GM12873 (cell line): Measurements from ENCODE around the gene OBSCN.

Experiments
- CTCF ChIP-seq: IDR thresholded peaks from 2 replicates; pipeline ENCODE4 v1.5.1; 2012; ENCODE audit warnings: low read depth, mild to moderate bottlenecking, moderate library complexity, low read length, control low read depth; ENCODE audit not compliant: insufficient read depth; ENCODE audit errors: missing control alignments

The OBSCN gene

DNA sequence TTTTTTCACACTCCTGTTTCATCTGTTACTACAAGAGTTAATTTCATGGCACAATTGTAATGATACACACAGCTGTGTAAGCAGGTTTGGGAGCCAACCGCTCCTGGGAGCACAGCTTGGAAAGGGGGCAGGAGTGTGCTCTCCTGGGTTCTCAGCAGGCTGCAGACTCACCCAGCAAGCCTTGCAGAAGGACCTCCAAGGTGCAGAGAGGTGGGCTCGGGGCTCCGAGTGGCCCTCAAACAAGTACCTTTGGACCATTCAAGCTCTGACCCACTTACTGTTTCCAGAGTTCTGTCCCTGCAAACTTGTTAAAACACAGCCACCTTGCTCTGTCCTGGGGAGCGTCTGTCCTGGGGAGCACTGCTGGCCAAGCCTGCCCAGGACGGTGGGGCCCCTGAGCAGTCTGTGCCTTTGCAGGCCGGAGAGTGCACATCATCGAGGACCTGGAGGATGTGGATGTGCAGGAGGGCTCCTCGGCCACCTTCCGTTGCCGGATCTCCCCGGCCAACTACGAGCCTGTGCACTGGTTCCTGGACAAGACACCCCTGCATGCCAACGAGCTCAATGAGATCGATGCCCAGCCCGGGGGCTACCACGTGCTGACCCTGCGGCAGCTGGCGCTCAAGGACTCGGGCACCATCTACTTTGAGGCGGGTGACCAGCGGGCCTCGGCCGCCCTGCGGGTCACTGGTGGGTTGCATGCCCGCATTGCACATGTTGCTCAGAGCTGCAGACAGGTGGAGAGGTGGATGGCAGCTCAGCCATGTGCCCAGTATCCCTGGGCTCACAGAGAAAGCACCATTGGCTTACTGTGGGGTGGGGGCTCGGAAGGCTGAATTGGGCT, 78.0 kb downstream of the OBSCN start:
- TF ChIP-seq CTCF, result no peak

- TF ChIP-seq CTCF, result no peak
These were observed 78.9 kb downstream of the OBSCN start for GRCh38 chr1:228286505-228287417.

DNA sequence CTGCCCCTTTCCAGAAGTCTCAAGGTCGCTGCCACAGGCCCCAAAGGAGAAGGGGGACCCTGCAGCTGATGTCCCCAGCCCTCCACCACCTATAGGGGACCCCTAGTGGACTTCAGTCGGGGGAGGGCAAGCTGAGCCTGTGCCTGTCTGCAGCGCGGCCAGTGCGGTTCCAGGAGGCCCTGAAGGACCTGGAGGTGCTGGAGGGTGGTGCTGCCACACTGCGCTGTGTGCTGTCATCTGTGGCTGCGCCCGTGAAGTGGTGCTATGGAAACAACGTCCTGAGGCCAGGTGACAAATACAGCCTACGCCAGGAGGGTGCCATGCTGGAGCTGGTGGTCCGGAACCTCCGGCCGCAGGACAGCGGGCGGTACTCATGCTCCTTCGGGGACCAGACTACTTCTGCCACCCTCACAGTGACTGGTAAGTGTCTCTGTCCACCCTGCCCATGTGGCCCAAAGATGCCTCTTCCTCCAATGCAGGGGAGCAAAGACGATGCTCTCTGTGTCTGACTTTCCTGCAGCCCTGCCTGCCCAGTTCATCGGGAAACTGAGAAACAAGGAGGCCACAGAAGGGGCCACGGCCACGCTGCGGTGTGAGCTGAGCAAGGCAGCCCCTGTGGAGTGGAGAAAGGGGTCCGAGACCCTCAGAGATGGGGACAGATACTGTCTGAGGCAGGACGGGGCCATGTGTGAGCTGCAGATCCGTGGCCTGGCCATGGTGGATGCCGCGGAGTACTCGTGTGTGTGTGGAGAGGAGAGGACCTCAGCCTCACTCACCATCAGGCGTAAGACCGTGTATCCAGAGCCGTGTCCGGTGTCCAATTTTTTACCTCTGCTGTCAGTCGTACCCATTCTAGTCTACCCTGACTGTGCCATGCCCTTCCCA, 79.9 kb downstream of the OBSCN start:
- no peak for TF ChIP-seq CTCF

DNA sequence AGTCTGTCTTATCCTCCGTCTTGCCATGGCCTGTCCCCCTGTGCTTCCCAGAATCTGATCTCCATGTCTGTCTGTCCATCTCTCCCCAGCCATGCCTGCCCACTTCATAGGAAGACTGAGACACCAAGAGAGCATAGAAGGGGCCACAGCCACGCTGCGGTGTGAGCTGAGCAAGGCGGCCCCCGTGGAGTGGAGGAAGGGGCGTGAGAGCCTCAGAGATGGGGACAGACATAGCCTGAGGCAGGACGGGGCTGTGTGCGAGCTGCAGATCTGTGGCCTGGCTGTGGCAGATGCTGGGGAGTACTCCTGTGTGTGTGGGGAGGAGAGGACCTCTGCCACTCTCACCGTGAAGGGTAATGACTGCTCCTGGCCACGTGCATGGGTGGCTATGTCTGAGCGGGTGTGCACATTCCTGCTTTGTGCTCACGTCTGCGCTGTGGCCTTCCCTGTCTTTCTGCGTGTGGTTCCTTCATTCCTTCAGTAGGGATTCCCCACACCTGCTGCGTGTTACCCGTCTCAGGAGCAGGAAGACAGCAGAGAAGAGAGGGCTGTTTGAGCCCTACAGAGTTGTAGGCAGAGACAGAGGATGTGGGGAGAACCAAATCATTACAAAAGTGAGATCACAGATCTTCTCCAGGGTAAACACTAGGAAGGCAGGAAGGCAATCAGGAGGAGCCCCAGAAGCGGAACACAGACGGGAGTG, 80.8 kb downstream of the OBSCN start:
- no peak for TF ChIP-seq CTCF

DNA sequence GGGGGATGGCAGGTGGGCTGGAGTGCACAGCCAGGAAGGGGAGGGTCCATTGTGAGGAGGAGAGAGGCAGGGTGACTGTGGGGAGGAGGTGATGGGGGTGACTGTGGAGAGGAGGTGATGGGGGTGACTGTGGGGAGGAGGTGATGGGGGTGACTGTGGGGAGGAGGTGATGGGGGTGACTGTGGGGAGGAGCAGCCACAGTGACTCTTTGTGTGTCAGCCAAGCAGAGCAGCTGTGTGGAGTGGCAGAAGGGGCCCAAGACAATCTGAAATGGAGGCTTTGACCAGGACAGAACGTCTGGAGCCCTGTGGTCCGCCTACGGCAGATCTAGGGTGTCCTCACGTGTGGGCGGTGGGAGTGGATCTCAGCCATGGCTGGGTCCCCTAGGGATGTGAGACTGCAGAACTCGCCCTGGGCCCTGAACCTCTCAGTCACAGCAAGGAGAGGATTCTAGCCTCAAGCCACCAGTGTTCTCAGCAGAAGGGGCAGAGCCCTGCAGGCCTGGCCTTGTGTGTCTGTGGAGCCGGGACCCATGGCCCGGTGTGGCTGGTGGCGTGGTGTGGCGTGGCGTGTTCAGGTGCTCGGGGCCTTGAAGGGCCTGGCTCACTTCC, 81.5 kb downstream of the OBSCN start:
- no peak for TF ChIP-seq CTCF

DNA sequence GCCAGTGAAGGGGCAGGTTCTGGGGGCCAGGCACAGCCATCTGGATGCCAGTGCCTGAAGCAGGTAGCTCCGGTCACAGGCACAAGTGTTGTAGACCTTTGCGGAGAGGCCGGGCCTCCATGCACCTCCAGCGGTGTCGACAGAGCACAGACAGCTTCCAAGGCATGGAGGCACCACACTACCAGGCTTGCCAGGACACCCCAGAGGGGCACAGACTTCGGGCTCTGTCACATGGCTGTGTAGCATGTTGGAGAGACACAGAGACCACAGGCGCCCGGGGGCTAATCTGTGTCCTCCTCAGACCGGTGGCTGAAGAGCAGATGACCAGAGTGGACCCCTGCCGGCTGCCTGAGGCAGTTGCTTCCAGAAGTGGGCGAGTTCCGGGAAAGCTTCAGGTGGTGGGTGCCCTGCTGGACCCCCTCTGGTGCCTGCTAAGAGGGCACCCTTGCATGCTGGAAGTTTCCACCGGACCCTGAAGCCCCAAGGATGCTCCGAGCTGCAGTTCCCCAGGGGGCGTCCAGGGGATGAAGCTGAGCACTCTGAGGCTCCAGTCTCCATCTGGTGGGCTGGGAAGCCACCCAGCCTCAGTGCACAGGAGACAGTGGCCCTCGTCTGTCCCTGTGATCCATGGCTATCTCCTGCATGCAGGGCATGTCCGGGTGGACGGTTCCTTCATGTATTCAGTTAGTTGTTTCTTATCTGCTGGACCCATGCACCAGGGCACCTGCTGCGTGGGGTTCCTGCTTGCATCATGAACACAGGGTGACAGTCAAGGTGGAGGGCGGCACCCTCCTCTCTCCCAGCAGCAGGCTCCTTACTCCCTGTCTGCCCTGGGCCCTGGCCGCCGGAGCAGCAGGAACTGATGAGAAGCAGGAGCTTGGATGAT, 82.4 kb downstream of the OBSCN start:
- TF ChIP-seq CTCF, result no peak
